HFFc6 (cell line): Measurements from ENCODE around the gene FBXL17. TPM values are rescaled to one million over a fixed set of nuclear protein-coding genes. Genes with fewer than 3 reads are reported as not detected.

Experiments used
- DNase-seq: peaks from one replicate; pipeline ENCODE4 v3.0.0-alpha.2; 2018
- H3K27ac Mint-ChIP-seq: 2 replicates; pipeline ENCODE4 v1.8.0; 2020; ENCODE audit warnings: mild to moderate bottlenecking, mixed read lengths
- H3K27me3 Mint-ChIP-seq: 2 replicates; pipeline ENCODE4 v1.8.0; 2021; ENCODE audit warnings: mild to moderate bottlenecking, moderate library complexity, mixed read lengths; ENCODE audit not compliant: insufficient read depth
- H3K36me3 Mint-ChIP-seq: 2 replicates; pipeline ENCODE4 v1.8.0; 2021; ENCODE audit warnings: low read depth, mixed read lengths
- H3K4me1 Mint-ChIP-seq: 2 replicates; pipeline ENCODE4 v1.8.0; 2020; ENCODE audit warnings: low read depth, mixed read lengths
- H3K4me3 Mint-ChIP-seq: 2 replicates; pipeline ENCODE4 v1.8.0; 2020; ENCODE audit warnings: mild to moderate bottlenecking, moderate library complexity, mixed read lengths
- H3K9me3 Mint-ChIP-seq: 2 replicates; pipeline ENCODE4 v1.8.0; 2020; ENCODE audit warnings: mild to moderate bottlenecking, mixed read lengths
- total RNA-seq, 6 experiments: library from RNA; stranded (reverse); fragmentation: NEBNext Ultra II Directional; extraction: Animal tissue kit (Norgen Biotek cat#: 25700); gene quantifications; 2 replicates in 1 of 6; 3 replicates in 5 of 6; pipeline ENCODE4 v1.2.3, GENCODE V29; 2021
- TF ChIP-seq, protein P1 (sequence below): fragments of 200-600 bp; sonication (generic); IDR thresholded peaks from 2 replicates; pipeline ENCODE4 v1.5.0; 2021; ENCODE audit warnings: antibody characterized with exemption, mild to moderate bottlenecking

Gene FBXL17
- total RNA-seq, 6 experiments from 2014 or later: 8.2 to 13.1 (median 10.8) TPM

DNA sequence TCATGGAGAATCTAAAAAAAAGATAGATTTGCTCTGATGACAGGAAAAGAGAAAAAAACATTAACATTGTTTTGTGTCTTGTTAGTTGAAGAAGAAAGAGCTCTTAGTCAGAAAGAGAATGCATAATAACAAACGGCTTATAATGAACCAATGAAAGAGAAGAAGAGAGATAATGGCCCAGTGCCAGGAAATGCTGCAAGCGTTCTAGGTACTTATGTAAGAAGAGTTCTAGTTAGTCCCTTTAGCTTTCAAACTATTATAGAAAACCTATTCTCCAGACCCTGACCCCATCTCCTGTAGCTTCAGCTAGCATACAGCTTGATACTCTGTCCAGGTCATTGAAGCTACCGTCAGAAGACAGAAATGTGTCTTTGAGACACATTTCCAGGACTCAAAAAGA lies 70.2 kb downstream of the FBXL17 start:
- no peak for DNase-seq
- Mint-ChIP-seq H3K27me3 (no peaks in the 10 kb centered on the region), H3K4me1 (peaks cover 9% of the 10 kb centered on the region), H3K9me3 (no peaks in the 10 kb centered on the region), H3K36me3 (no peaks in the 10 kb centered on the region), H3K27ac (no peak overlapping the region), H3K4me3 (no peak overlapping the region)
- TF ChIP-seq, protein P1, sequence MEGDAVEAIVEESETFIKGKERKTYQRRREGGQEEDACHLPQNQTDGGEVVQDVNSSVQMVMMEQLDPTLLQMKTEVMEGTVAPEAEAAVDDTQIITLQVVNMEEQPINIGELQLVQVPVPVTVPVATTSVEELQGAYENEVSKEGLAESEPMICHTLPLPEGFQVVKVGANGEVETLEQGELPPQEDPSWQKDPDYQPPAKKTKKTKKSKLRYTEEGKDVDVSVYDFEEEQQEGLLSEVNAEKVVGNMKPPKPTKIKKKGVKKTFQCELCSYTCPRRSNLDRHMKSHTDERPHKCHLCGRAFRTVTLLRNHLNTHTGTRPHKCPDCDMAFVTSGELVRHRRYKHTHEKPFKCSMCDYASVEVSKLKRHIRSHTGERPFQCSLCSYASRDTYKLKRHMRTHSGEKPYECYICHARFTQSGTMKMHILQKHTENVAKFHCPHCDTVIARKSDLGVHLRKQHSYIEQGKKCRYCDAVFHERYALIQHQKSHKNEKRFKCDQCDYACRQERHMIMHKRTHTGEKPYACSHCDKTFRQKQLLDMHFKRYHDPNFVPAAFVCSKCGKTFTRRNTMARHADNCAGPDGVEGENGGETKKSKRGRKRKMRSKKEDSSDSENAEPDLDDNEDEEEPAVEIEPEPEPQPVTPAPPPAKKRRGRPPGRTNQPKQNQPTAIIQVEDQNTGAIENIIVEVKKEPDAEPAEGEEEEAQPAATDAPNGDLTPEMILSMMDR: no peak

DNA sequence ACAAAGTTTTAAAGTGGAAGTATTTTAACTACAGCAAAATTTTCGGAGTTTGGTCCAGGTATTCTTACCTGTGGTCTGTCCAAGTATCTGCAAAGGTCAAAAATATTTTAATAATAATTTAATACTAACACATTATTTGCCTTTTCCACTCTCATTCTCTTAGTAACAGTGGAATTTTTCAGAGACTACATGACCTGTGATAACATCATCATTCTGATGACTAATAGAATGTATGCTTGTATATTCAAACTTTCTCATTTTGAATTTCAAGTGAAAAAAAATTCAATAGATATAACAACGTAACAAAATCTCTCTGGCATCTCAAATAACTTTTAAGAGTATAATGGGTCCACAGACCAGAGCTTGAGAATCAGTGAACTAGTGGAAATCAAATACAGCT lies 78.3 kb downstream of the FBXL17 start:
- 0 out of 2 replicates have a peak overlapping the region, but pooled peaks have one; percentile 48 for H3K27ac Mint-ChIP-seq
- peaks cover 18% of the 10 kb centered on the region for H3K4me1 Mint-ChIP-seq
- no peaks in the 10 kb centered on the region for H3K27me3 Mint-ChIP-seq
- DNase-seq: no peak
- TF ChIP-seq, protein P1: no peak
- H3K9me3 Mint-ChIP-seq: no peaks in the 10 kb centered on the region
- H3K36me3 Mint-ChIP-seq: no peaks in the 10 kb centered on the region
- H3K4me3 Mint-ChIP-seq: no peak overlapping the region

DNA sequence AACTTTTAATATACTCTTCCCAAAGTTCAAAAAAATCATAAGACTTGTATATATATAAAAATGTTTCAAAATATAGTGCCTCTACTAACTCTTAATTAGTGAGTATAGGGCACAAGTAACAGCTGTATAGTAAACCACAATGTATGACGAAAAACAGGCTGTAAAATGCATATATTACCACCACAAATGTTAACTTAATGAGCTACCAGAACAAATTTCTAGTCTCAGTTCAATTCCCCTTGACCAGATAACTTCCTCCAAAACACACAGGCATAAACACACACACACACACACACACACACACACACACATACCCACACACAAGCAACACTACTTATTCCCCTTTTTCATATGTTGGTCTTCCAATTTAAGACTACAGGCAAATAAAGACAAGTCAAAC lies 78.8 kb downstream of the FBXL17 start:
- no peaks in the 10 kb centered on the region for H3K36me3 Mint-ChIP-seq
- no peak for DNase-seq

DNA sequence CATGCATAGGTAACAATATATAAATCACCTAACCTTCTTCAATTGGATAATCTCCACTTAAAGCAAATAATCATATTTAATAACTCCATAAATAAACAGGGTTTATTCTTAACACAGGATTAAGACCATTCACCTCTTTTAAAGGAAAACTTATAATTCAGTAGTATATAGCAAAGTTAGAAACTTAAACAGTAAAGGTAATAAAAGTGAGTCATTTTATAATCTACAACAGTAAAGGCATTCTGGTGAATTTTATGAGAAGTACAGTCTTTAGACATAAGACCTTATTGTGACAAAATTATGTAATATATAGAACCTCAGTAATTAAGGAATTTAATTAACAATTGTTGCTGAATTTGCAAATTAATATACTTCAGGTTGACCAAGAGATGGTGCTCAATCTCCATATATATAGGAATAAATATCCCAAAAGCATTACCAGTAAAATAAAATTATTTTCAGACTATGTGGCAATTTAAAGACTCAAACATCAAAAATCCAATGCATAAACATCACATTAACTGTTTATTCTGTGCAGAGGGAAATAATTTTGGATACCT lies 84.8 kb downstream of the FBXL17 start:
- Mint-ChIP-seq H3K4me3 (no peak overlapping the region), H3K4me1 (peaks cover 19% of the 10 kb centered on the region), H3K9me3 (no peaks in the 10 kb centered on the region), H3K36me3 (no peaks in the 10 kb centered on the region), H3K27me3 (no peaks in the 10 kb centered on the region), H3K27ac (no peak overlapping the region)
- TF ChIP-seq, protein P1: no peak
- DNase-seq: no peak

More for the DNA sequence above, 78.8 kb downstream of the FBXL17 start:
- H3K27ac Mint-ChIP-seq: peak overlapping the region; percentile 48; the same call in 1 of the 2 replicates
- H3K4me3 Mint-ChIP-seq: no peak overlapping the region
- no peaks in the 10 kb centered on the region for H3K9me3 Mint-ChIP-seq
- no peaks in the 10 kb centered on the region for H3K27me3 Mint-ChIP-seq
- peaks cover 18% of the 10 kb centered on the region for H3K4me1 Mint-ChIP-seq
- TF ChIP-seq, protein P1: no peak

DNA sequence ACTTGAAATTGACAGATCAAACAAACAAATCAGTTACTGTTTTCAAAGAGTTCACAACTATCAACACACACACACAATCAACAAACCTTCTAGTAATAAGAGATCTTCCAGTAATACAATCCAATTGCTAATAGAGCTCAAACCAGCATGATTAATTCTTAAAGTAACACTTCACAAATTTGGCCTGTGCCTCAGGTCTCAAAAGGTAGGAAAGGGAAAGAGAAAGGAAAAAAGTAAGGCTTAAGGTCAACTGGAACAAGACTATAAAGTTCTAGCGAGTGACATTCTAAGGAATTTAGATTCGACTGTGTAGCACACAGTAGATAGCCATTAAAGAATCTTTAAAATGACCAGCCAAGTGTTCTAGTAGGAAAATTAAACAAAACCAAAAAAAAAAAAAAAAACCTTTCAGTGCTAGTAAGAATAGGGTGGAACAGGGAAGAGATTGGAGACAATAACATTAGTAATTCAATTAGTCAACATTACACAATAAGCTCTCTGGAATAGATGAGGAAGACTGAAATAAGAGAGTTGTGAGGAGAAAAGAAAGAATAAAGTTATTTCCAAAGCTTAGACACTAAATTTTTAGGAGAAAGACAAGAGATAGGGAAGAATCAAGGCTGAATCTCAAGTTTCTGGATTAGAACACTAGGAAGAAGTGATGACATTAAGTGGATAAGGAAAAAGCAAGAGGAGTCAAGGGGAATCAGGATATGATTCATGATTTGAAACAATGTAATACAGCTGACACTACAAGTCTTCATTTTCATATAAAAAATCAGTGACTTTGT lies 86.1 kb downstream of the FBXL17 start:
- Mint-ChIP-seq H3K27ac (peak overlapping the region; percentile 20; the same call in 1 of the 2 replicates), H3K36me3 (no peaks in the 10 kb centered on the region), H3K27me3 (no peaks in the 10 kb centered on the region), H3K9me3 (no peaks in the 10 kb centered on the region), H3K4me3 (peak overlapping the region; percentile 1; the same call in 1 of the 2 replicates), H3K4me1 (peaks cover 12% of the 10 kb centered on the region)
- TF ChIP-seq, protein P1: no peak
- no peak for DNase-seq
